ENCODE measurements around the gene MYPN.

- TF ChIP-seq ARNT (IDR thresholded peaks at IDR 0.05) (no peak), CTBP1 (IDR thresholded peaks at IDR 0.05; ENCODE audit: borderline replicate concordance) (no peak), NFRKB (IDR thresholded peaks at IDR 0.05) (no peak), LEF1 (IDR thresholded peaks at IDR 0.05; ENCODE audit: borderline replicate concordance) (no peak), BHLHE40 (IDR thresholded peaks at IDR 0.05; ENCODE audit: borderline replicate concordance) (no peak), SUZ12 (IDR thresholded peaks at IDR 0.05) (no peak)
Observed at GRCh38 chr10:68111584-68111983, 2.3 kb downstream of the MYPN start.

Data from HEK293T (cell line).